Ovary (tissue), 3 donors: ENCODE data around the gene CNOT10.

Experiments
- EP300 ChIP-seq: sonication (generic); formaldehyde crosslinking; IDR thresholded peaks from one replicate; pipeline ENCODE4 v1.6.1; 2017; ENCODE audit warnings: antibody characterized with exemption
- TF ChIP-seq, protein P1 (sequence below), 3 donors: fragments of 450-650 bp in 2 of 3; fragments of 200-600 bp in 1 of 3; IDR thresholded peaks; one replicate each; pipeline versions ENCODE4 v1.5.1 to v1.8.0; 2016 to 2022; ENCODE audit warnings: antibody characterized with exemption in 3 of 3, mild to moderate bottlenecking in 1 of 3
- donor health status: DM: no; HTN: no; CAD: no.

- TF ChIP-seq, protein P1, sequence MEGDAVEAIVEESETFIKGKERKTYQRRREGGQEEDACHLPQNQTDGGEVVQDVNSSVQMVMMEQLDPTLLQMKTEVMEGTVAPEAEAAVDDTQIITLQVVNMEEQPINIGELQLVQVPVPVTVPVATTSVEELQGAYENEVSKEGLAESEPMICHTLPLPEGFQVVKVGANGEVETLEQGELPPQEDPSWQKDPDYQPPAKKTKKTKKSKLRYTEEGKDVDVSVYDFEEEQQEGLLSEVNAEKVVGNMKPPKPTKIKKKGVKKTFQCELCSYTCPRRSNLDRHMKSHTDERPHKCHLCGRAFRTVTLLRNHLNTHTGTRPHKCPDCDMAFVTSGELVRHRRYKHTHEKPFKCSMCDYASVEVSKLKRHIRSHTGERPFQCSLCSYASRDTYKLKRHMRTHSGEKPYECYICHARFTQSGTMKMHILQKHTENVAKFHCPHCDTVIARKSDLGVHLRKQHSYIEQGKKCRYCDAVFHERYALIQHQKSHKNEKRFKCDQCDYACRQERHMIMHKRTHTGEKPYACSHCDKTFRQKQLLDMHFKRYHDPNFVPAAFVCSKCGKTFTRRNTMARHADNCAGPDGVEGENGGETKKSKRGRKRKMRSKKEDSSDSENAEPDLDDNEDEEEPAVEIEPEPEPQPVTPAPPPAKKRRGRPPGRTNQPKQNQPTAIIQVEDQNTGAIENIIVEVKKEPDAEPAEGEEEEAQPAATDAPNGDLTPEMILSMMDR (IDR thresholded peaks at IDR 0.05) = no peak
- TF ChIP-seq EP300 = no peak
Measured at GRCh38 chr3:32725721-32726120, 40.7 kb downstream of the CNOT10 start.
